AG04449 (cell line): Measurements from ENCODE around the gene EZR.
"Not testable (repeated sequence)": the region's sequence is repeated elsewhere in the genome, so short reads cannot be mapped to it uniquely, and the experiment has no call there.

ENCODE experiments used
- CTCF ChIA-PET: fragments of 350-600 bp; formaldehyde crosslinking; extraction: SDS; loops from one replicate; lab custom pipeline; 2021; ENCODE audit warnings: antibody characterized with exemption; lab: Yijun Ruan, JAX
- POLR2A ChIA-PET: fragments of 400-600, 350-600 bp; formaldehyde crosslinking; extraction: SDS; loops from one replicate; lab custom pipeline; 2020; ENCODE audit warnings: antibody characterized with exemption, inconsistent platforms; lab: Yijun Ruan, JAX
- DNase-seq: peaks from one replicate; pipeline ENCODE4 v3.0.0-alpha.2; 2010; ENCODE audit warnings: low read depth, low spot score
- H3K4me3 ChIP-seq: 2 replicates; pipeline ENCODE4 v1.5.1; 2011; ENCODE audit warnings: low read depth, mild to moderate bottlenecking, control low read depth, low read length
- CTCF ChIP-seq: IDR thresholded peaks from one replicate; pipeline ENCODE4 v1.5.1; 2011; ENCODE audit warnings: mild to moderate bottlenecking, moderate library complexity, low read length, control low read depth, inconsistent platforms; ENCODE audit not compliant: insufficient read depth; ENCODE audit errors: missing control alignments

Gene EZR

GRCh38 chr6:158837684-158838625 is 18.8 kb upstream of the EZR start:
- ChIA-PET POLR2A (no interaction called here), CTCF (interaction anchor here (0.8 kb wide), 1 partner anchor 87 kb away, joined by 3 read pairs; no protein-coding TSS in a partner anchor)
- no peak overlapping the region for H3K4me3 ChIP-seq
- no peak for TF ChIP-seq CTCF
- DNase-seq: no peak

GRCh38 chr6:158836625-158837311 is 17.6 kb upstream of the EZR start:
- no peak for TF ChIP-seq CTCF
- CTCF ChIA-PET: no interaction called here
- H3K4me3 ChIP-seq: no peak overlapping the region
- POLR2A ChIA-PET: no interaction called here
- no peak for DNase-seq

- POLR2A ChIA-PET: no interaction called here
- CTCF ChIA-PET: interaction anchor here (1.0 kb wide), 1 partner anchor 11 kb away, joined by 3 read pairs; no protein-coding TSS in a partner anchor
- TF ChIP-seq CTCF: no peak
- H3K4me3 ChIP-seq: no peak overlapping the region
- no peak for DNase-seq
These were observed 16.6 kb upstream of the EZR start for GRCh38 chr6:158835616-158836221.

GRCh38 chr6:158834675-158835385 is 15.7 kb upstream of the EZR start:
- no peak overlapping the region for H3K4me3 ChIP-seq
- no peak for DNase-seq
- TF ChIP-seq CTCF: no peak
- CTCF ChIA-PET: interaction anchor here (1.4 kb wide), 1 partner anchor 11 kb away, joined by 3 read pairs; no protein-coding TSS in a partner anchor
- POLR2A ChIA-PET: interaction anchor here (0.6 kb wide), 1 partner anchor 1229 kb away, joined by 3 read pairs; no protein-coding TSS in a partner anchor

GRCh38 chr6:158832807-158833206 is 13.6 kb upstream of the EZR start:
- H3K4me3 ChIP-seq, POLR2A ChIA-PET, CTCF ChIA-PET, DNase-seq: not testable (repeated sequence)

- no peak for DNase-seq
- POLR2A ChIA-PET: no interaction called here
- no peak for TF ChIP-seq CTCF
- H3K4me3 ChIP-seq: no peak overlapping the region
- CTCF ChIA-PET: no interaction called here
These were observed 12.9 kb upstream of the EZR start for GRCh38 chr6:158832026-158832425.
